Neural cell (in vitro differentiated cells): ENCODE data around the gene NUDC. TPM values are rescaled to one million over a fixed set of nuclear protein-coding genes. Genes with fewer than 3 reads are reported as not detected.

Source experiments
- H2AFZ ChIP-seq: fragments of 200-600, 300-800 bp; sonication (generic), shearing (Covaris generic); 2 replicates; pipeline ENCODE4 v1.6.0; 2014; ENCODE audit warnings: low read depth, mild to moderate bottlenecking, antibody characterized with exemption, low read length, moderate library complexity
- H3F3A ChIP-seq: fragments of 200-600 bp; shearing (Covaris generic); 2 replicates; pipeline ENCODE4 v1.6.1; 2016; ENCODE audit warnings: mild to moderate bottlenecking, moderate library complexity, mixed read lengths, antibody characterized with exemption, low read length; ENCODE audit not compliant: insufficient read depth, poor library complexity, severe bottlenecking
- H3K27ac ChIP-seq: fragments of 200-600, 300-800 bp; sonication (generic), shearing (Covaris generic); 2 replicates; pipeline ENCODE4 v1.5.1; 2014; ENCODE audit warnings: mild to moderate bottlenecking, low read length, moderate library complexity
- H3K27me3 ChIP-seq: fragments of 300-800, 200-600 bp; sonication (generic), shearing (Covaris generic); 2 replicates; pipeline ENCODE4 v1.6.0; 2014; ENCODE audit warnings: mild to moderate bottlenecking, low read depth, low read length, moderate library complexity; ENCODE audit not compliant: insufficient read depth
- H3K36me3 ChIP-seq: fragments of 300-800, 200-600 bp; sonication (generic), shearing (Covaris generic); 2 replicates; pipeline ENCODE4 v1.5.1; 2014; ENCODE audit warnings: mild to moderate bottlenecking, antibody characterized with exemption, low read length, moderate library complexity; ENCODE audit not compliant: insufficient read depth
- H3K4me2 ChIP-seq: fragments of 300-800, 200-600 bp; sonication (generic), shearing (Covaris generic); 2 replicates; pipeline ENCODE4 v1.6.0; 2014; ENCODE audit warnings: mild to moderate bottlenecking, low read length
- H3K4me3 ChIP-seq: fragments of 300-800, 200-600 bp; sonication (generic), shearing (Covaris generic); 2 replicates; pipeline ENCODE4 v1.5.1; 2014; ENCODE audit warnings: mild to moderate bottlenecking, low read length, moderate library complexity
- H3K79me2 ChIP-seq: fragments of 200-600 bp; shearing (Covaris generic); replicated peaks from 2 replicates; pipeline ENCODE4 v1.6.0; 2014; ENCODE audit warnings: mild to moderate bottlenecking, low read length, moderate library complexity; ENCODE audit not compliant: insufficient read depth
- H3K9ac ChIP-seq: fragments of 300-800, 200-600 bp; sonication (generic), shearing (Covaris generic); 2 replicates; pipeline ENCODE4 v1.6.1; 2016; ENCODE audit warnings: mild to moderate bottlenecking, low read length, mixed read lengths
- H3K9me2 ChIP-seq: fragments of 200-600 bp; shearing (Covaris generic); 2 replicates; pipeline ENCODE4 v1.6.1; 2016; ENCODE audit warnings: mild to moderate bottlenecking, low read length, mixed read lengths; ENCODE audit not compliant: insufficient read depth
- H3K9me3 ChIP-seq: fragments of 200-600, 300-800 bp; sonication (generic), shearing (Covaris generic); 2 replicates; pipeline ENCODE4 v1.6.1; 2016; ENCODE audit warnings: mild to moderate bottlenecking, mixed run types, low read length, moderate library complexity, mixed read lengths
- H4K20me1 ChIP-seq: fragments of 200-600 bp; shearing (Covaris generic); 2 replicates; pipeline ENCODE4 v1.6.1; 2016; ENCODE audit warnings: mild to moderate bottlenecking, mixed run types; ENCODE audit not compliant: insufficient read depth
- CTCF ChIP-seq: fragments of 450-650 bp; IDR thresholded peaks from 2 replicates; pipeline ENCODE4 v1.5.1; 2014; ENCODE audit warnings: antibody characterized with exemption, mild to moderate bottlenecking, moderate library complexity; ENCODE audit not compliant: poor library complexity, severe bottlenecking
- EP300 ChIP-seq: fragments of 450-650 bp; conservative IDR thresholded peaks from 2 replicates; pipeline ENCODE4 v1.6.1; 2014; ENCODE audit warnings: antibody characterized with exemption, mild to moderate bottlenecking, moderate library complexity; ENCODE audit not compliant: poor library complexity, severe bottlenecking
- EZH2 ChIP-seq: fragments of 200-600, 300-800 bp; shearing (Covaris generic), sonication (generic); IDR thresholded peaks from 2 replicates; pipeline ENCODE4 v1.6.1; 2014; ENCODE audit warnings: antibody characterized with exemption, low read length, borderline replicate concordance, mild to moderate bottlenecking; ENCODE audit not compliant: insufficient read depth, poor library complexity, severe bottlenecking
- MXI1 ChIP-seq: fragments of 450-650 bp; conservative IDR thresholded peaks from 2 replicates; pipeline ENCODE4 v1.6.1; 2014; ENCODE audit warnings: antibody characterized with exemption, mild to moderate bottlenecking; ENCODE audit not compliant: poor library complexity, severe bottlenecking
- POLR2AphosphoS5 ChIP-seq: IDR thresholded peaks from 2 replicates; pipeline ENCODE4 v1.6.1; 2012
- RAD21 ChIP-seq: fragments of 450-650 bp; conservative IDR thresholded peaks from 2 replicates; pipeline ENCODE4 v1.6.1; 2014; ENCODE audit warnings: antibody characterized with exemption, mild to moderate bottlenecking, moderate library complexity
- REST ChIP-seq: IDR thresholded peaks from 2 replicates; pipeline ENCODE4 v1.6.1; 2012; ENCODE audit warnings: borderline replicate concordance
- SMC3 ChIP-seq: fragments of 450-650 bp; conservative IDR thresholded peaks from 2 replicates; pipeline ENCODE4 v1.6.1; 2014; ENCODE audit warnings: antibody characterized with exemption, mild to moderate bottlenecking, moderate library complexity; ENCODE audit not compliant: poor library complexity
- TAF1 ChIP-seq: IDR thresholded peaks from 2 replicates; pipeline ENCODE4 v1.6.1; 2012; ENCODE audit warnings: low read depth
- polyA plus RNA-seq: library from polyadenylated mRNA; depleted of rRNA; stranded (reverse); fragments of >200 nt; gene quantifications from 2 replicates; pipeline ENCODE4 v1.2.3, GENCODE V29; 2014

Gene NUDC
- polyA plus RNA-seq, 1 donor from 2014 or later: 20.6 TPM

GRCh38 chr1:26960625-26960966 lies 39.1 kb downstream of the NUDC start:
- no peak overlapping the region for H2AFZ ChIP-seq
- no peak for TF ChIP-seq SMC3
- no peak for TF ChIP-seq EZH2
- no peak for TF ChIP-seq RAD21
- no peak for TF ChIP-seq MXI1
- TF ChIP-seq POLR2AphosphoS5: no peak
- TF ChIP-seq TAF1: no peak
- no peak overlapping the region for H3K27ac ChIP-seq
- H3K4me2 ChIP-seq: no peak overlapping the region
- H3K27me3 ChIP-seq: peaks cover 51% of the 10 kb centered on the region
- peak overlapping the region; percentile 66 for H3K4me3 ChIP-seq
- H3K9ac ChIP-seq: no peak overlapping the region
- no peaks in the 10 kb centered on the region for H3K79me2 ChIP-seq
- H3K9me2 ChIP-seq: no peaks in the 10 kb centered on the region
- H4K20me1 ChIP-seq: no peaks in the 10 kb centered on the region
- no peaks in the 10 kb centered on the region for H3K36me3 ChIP-seq
- H3K9me3 ChIP-seq: no peaks in the 10 kb centered on the region
- H3F3A ChIP-seq: no peaks in the 10 kb centered on the region

- Histone ChIP-seq H4K20me1 (no peaks in the 10 kb centered on the region), H3K4me2 (no peak overlapping the region), H3K9ac (no peak overlapping the region), H3K36me3 (no peaks in the 10 kb centered on the region), H3K9me2 (no peaks in the 10 kb centered on the region), H3K79me2 (no peaks in the 10 kb centered on the region), H2AFZ (no peak overlapping the region), H3K4me3 (no peak overlapping the region), H3K27ac (no peak overlapping the region), H3F3A (no peaks in the 10 kb centered on the region), H3K27me3 (peaks cover 51% of the 10 kb centered on the region), H3K9me3 (no peaks in the 10 kb centered on the region)
- TF ChIP-seq EZH2: no peak
- no peak for TF ChIP-seq SMC3
- no peak for TF ChIP-seq TAF1
- TF ChIP-seq POLR2AphosphoS5: no peak
- TF ChIP-seq REST: no peak
- TF ChIP-seq RAD21: no peak
- no peak for TF ChIP-seq MXI1
- TF ChIP-seq CTCF: no peak
- no peak for TF ChIP-seq EP300
These were observed 40.3 kb downstream of the NUDC start for GRCh38 chr1:26961826-26962225.

GRCh38 chr1:26965213-26965612 lies 43.7 kb downstream of the NUDC start:
- H2AFZ ChIP-seq: no peak overlapping the region
- H3K4me3 ChIP-seq: no peak overlapping the region
- no peaks in the 10 kb centered on the region for H4K20me1 ChIP-seq
- H3K9ac ChIP-seq: no peak overlapping the region
- H3K4me2 ChIP-seq: no peak overlapping the region
- TF ChIP-seq CTCF (no peak), POLR2AphosphoS5 (no peak), REST (no peak), SMC3 (no peak), EP300 (no peak), RAD21 (no peak), MXI1 (no peak), TAF1 (no peak), EZH2 (no peak)
- H3K9me3 ChIP-seq: no peaks in the 10 kb centered on the region
- no peaks in the 10 kb centered on the region for H3F3A ChIP-seq
- H3K27me3 ChIP-seq: peaks cover 28% of the 10 kb centered on the region
- H3K79me2 ChIP-seq: no peaks in the 10 kb centered on the region
- H3K27ac ChIP-seq: no peak overlapping the region
- no peaks in the 10 kb centered on the region for H3K36me3 ChIP-seq
- no peaks in the 10 kb centered on the region for H3K9me2 ChIP-seq
